Muscle layer of colon (tissue), 2 donors: ENCODE measurements around the gene VTCN1.

Experiments
- H3K27ac ChIP-seq: one replicate; pipeline ENCODE4 v1.7.0; 2013; ENCODE audit warnings: low read depth, mild to moderate bottlenecking, low read length, moderate library complexity
- H3K27me3 ChIP-seq, 2 donors: one replicate each; pipeline ENCODE4 v1.7.0; 2013; ENCODE audit warnings: low read length in 2 of 2, mild to moderate bottlenecking in 2 of 2; ENCODE audit not compliant: insufficient read depth in 2 of 2, control insufficient read depth in 1 of 2
- H3K36me3 ChIP-seq: one replicate; pipeline ENCODE4 v1.7.0; 2013; ENCODE audit warnings: mild to moderate bottlenecking, low read length; ENCODE audit not compliant: insufficient read depth
- H3K4me1 ChIP-seq: one replicate; pipeline ENCODE4 v1.7.0; 2013; ENCODE audit warnings: mild to moderate bottlenecking, low read length; ENCODE audit not compliant: insufficient read depth
- H3K4me3 ChIP-seq, 2 donors: one replicate each; pipeline ENCODE4 v1.7.0; 2013; ENCODE audit warnings: low read length in 2 of 2, low read depth in 1 of 2, mild to moderate bottlenecking in 1 of 2, moderate library complexity in 1 of 2
- H3K9ac ChIP-seq: one replicate; pipeline ENCODE4 v1.7.0; 2013; ENCODE audit warnings: low read length
- H3K9me3 ChIP-seq: one replicate; pipeline ENCODE4 v1.7.0; 2013; ENCODE audit warnings: mild to moderate bottlenecking, low read length
- donor health status: abdominal sarcoma.
- donor health status: Adenocarcinoma of cecum.

The VTCN1 gene

GRCh38 chr1:117235863-117236465 is 25.2 kb upstream of the VTCN1 start:
- Histone ChIP-seq H3K9me3 (no peaks in the 10 kb centered on the region), H3K4me1 (peaks cover 17% of the 10 kb centered on the region), H3K36me3 (no peaks in the 10 kb centered on the region), H3K4me3 (no peak overlapping the region), H3K27ac (no peak overlapping the region), H3K9ac (no peak overlapping the region), H3K27me3 (no peaks in the 10 kb centered on the region)

- no peaks in the 10 kb centered on the region for H3K9me3 ChIP-seq
- H3K4me1 ChIP-seq = peaks cover 13% of the 10 kb centered on the region
- no peaks in the 10 kb centered on the region for H3K36me3 ChIP-seq
- H3K27ac ChIP-seq = no peak overlapping the region
- H3K27me3 ChIP-seq = no peaks in the 10 kb centered on the region
- no peak overlapping the region for H3K9ac ChIP-seq
- no peak overlapping the region for H3K4me3 ChIP-seq
These were observed 21.8 kb upstream of the VTCN1 start for GRCh38 chr1:117232531-117232930.

- no peaks in the 10 kb centered on the region for H3K9me3 ChIP-seq
- no peaks in the 10 kb centered on the region for H3K27me3 ChIP-seq
- H3K36me3 ChIP-seq = no peaks in the 10 kb centered on the region
- peaks cover 13% of the 10 kb centered on the region for H3K4me1 ChIP-seq
- no peak overlapping the region for H3K4me3 ChIP-seq
- H3K27ac ChIP-seq = no peak overlapping the region
- no peak overlapping the region for H3K9ac ChIP-seq
These were observed 21.1 kb upstream of the VTCN1 start for GRCh38 chr1:117231748-117232373.

DNA sequence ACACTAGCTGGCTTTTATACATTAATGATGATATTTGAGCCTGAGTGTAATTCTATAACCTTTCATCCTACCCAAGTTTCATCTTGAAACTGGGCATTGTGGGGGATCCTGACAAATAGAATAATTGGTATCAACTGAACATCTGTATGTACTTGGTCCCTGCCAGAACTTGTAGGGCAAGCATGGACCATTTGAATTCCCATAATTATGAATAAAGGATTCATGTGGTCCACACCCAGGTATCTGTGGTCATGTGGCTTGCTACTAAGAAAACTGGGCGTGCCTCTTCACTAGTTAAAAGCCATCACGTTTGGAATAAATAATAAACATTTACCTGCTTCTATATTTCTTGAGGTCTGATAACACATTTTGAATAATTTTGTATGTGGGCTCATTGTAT is 20.6 kb upstream of the VTCN1 start:
- H3K27me3 ChIP-seq = no peaks in the 10 kb centered on the region
- peaks cover 13% of the 10 kb centered on the region for H3K4me1 ChIP-seq
- no peaks in the 10 kb centered on the region for H3K36me3 ChIP-seq
- no peak overlapping the region for H3K27ac ChIP-seq
- no peak overlapping the region for H3K9ac ChIP-seq
- H3K9me3 ChIP-seq = no peaks in the 10 kb centered on the region
- no peak overlapping the region for H3K4me3 ChIP-seq

DNA sequence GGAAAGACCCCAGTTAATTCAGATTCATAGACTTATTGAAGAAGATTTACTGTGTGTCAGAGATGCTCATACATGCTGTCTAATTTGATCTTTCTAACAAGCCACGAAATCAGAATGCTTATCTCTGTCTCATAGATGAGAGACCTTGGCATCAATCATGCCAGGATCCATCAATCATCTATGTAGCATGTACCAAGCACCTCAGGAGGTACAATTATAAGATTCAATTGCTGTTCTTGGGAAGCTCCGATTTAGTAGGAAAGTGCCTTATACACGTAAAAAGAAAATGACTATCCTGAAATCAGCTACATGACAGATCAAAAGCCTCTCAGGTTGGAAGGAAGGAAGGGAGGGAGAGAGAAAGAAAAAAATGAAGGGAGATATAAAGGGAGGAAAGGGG is 18.5 kb upstream of the VTCN1 start:
- peaks cover 13% of the 10 kb centered on the region for H3K4me1 ChIP-seq
- no peak overlapping the region for H3K27ac ChIP-seq
- H3K4me3 ChIP-seq = no peak overlapping the region
- no peaks in the 10 kb centered on the region for H3K36me3 ChIP-seq
- no peak overlapping the region for H3K9ac ChIP-seq
- no peaks in the 10 kb centered on the region for H3K9me3 ChIP-seq
- H3K27me3 ChIP-seq = no peaks in the 10 kb centered on the region

DNA sequence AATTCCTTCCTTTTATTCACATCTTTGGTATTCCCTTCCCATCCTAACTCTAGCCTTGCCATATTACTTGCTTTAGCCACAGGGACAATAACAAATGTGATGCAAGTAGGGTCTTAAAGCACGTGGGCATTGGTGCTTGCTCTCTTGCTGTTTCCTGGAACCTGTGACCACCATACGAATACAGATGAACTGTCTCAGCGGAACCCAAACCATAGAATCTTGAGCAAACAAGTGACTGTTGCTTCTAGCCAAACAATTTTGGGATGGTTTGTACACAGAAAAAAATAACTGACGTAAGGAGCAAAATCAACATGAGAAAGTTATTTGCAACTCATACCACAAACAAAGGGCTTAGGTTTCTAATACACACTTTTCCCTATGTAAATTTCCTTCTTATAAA is 15.2 kb upstream of the VTCN1 start:
- Histone ChIP-seq H3K9me3 (no peaks in the 10 kb centered on the region), H3K27me3 (no peaks in the 10 kb centered on the region), H3K27ac (no peak overlapping the region), H3K9ac (no peak overlapping the region), H3K36me3 (no peaks in the 10 kb centered on the region), H3K4me1 (no peaks in the 10 kb centered on the region), H3K4me3 (no peak overlapping the region)

- Histone ChIP-seq H3K27ac (no peak overlapping the region), H3K4me3 (no peak overlapping the region), H3K9me3 (no peaks in the 10 kb centered on the region), H3K27me3 (no peaks in the 10 kb centered on the region), H3K9ac (no peak overlapping the region), H3K4me1 (no peaks in the 10 kb centered on the region), H3K36me3 (no peaks in the 10 kb centered on the region)
These were observed 6.0 kb upstream of the VTCN1 start for GRCh38 chr1:117216718-117217117.

DNA sequence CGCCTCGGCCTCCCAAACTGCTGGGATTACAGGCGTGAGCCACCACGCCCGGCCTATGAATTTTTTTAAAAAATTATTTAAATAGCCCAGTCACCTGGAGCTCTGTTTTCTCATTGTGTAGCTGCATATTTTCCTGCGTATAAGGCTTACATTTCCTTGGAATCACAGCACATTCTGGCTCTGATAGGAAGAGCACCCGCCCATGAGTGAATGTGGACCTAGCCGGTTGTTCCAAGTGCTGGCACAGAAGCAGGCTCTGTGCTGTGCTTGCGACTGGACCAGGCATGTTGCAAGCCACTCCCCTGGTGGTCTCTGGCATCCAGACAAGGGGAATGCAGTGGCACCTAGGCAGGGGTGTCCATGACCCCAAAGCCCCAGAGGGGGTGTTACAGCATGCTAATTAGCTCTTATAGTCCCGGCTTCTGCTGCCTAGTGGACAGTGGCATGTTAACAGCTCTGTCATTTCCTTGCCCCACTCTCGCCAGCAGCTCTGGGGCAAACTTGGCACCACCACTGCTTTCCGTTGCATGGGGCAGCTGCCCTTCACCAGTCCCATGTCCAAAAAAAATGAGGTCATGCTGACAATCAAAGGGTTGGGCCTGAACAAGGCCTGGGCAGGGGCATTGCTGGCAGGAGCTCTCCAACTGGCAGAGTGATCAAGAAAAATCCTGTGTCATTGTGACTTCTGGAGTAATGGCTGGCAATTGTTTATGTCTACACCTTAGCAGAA is 5.2 kb upstream of the VTCN1 start:
- Histone ChIP-seq H3K9ac (no peak overlapping the region), H3K4me3 (no peak overlapping the region), H3K9me3 (no peaks in the 10 kb centered on the region), H3K36me3 (no peaks in the 10 kb centered on the region), H3K27me3 (no peaks in the 10 kb centered on the region), H3K4me1 (no peaks in the 10 kb centered on the region), H3K27ac (no peak overlapping the region)

DNA sequence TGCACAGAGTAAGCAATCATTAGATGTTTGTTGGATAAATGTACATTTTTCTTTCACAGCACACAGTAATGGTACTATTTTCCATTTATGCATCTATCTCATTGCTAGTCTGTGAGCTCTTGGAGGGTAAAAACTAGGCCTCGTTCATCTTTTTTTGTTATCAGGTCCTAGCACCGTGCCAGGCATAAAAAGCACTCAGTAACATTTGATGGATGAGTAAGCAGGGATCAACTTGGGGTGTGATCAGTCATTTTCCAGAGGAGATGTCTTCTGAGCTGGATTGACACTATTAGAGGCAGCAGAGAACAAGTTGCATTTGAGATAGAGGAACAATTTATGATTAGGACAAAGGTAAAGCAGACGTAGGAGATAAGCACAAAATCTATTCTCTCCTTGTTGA is 4.3 kb upstream of the VTCN1 start:
- Histone ChIP-seq H3K27me3 (no peaks in the 10 kb centered on the region), H3K36me3 (no peaks in the 10 kb centered on the region), H3K27ac (no peak overlapping the region), H3K9ac (no peak overlapping the region), H3K9me3 (no peaks in the 10 kb centered on the region), H3K4me3 (no peak overlapping the region), H3K4me1 (no peaks in the 10 kb centered on the region)

DNA sequence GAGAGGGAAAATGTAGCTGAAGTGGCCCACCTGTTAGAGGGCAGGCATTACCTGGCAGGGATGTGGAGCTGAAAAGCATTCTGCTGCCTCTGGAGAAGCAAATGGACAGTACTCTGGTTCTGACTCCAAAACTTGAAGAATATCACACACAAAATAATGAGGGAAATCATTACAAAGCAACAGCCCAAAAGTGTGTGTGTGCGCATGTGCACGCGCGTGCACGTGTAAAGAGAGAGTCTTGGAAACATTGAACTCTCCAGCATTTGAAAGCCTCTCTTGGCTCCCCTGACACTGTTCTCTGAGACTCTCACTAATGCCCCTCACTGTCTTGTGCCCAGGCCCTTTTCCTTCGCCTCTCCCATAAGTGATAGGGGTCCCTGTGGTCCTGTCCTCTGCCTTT is 2.3 kb upstream of the VTCN1 start:
- Histone ChIP-seq H3K36me3 (no peaks in the 10 kb centered on the region), H3K27ac (no peak overlapping the region), H3K4me1 (no peaks in the 10 kb centered on the region)

DNA sequence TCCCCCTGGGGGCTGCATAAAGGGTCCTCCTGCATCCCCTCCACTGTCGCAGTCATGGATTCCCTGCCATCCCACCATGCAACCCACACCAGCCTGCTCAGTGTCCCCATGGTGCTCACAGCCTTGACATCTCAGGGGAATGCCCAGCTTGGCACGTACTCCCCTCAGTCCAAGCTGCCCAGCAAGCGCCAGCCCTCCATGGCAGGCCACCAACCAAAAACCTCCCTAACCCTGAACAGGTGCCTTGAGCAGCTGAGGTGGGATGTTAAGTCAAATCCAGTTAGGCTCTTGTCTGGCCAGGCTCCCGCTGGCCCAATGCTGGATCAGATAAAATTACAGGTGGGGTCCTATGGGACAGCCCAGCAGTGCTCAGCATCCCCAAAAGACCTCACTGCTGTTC is 341 bp downstream of the VTCN1 start:
- no peak overlapping the region for H3K9ac ChIP-seq

More for the DNA sequence above, 2.3 kb upstream of the VTCN1 start:
- Histone ChIP-seq H3K27me3 (no peaks in the 10 kb centered on the region), H3K9me3 (no peaks in the 10 kb centered on the region), H3K9ac (no peak overlapping the region), H3K4me3 (no peak overlapping the region)

DNA sequence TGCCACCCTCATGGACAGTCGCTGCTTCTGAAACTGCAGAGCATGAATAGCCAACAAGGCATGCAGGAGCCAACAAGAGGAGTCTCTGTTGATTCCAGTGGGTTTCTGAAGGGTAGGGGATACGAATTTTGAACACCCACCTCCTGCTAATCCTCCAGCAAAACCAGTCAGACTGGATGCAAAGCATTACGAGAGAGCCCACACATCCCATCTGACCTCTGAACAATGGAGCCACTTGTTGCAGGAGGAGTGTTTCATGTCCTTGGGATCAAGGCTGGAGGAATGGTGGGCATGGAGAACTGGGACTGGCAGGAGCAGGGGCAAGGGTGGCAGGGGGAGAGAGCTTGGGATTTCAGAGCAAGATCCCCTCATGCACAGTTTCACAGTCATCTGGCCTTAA is 1.6 kb downstream of the VTCN1 start:
- Histone ChIP-seq H3K27me3 (no peaks in the 10 kb centered on the region), H3K36me3 (no peaks in the 10 kb centered on the region), H3K4me1 (no peaks in the 10 kb centered on the region), H3K4me3 (no peak overlapping the region), H3K9ac (no peak overlapping the region), H3K9me3 (no peaks in the 10 kb centered on the region), H3K27ac (no peak overlapping the region)

More for the DNA sequence above, 341 bp downstream of the VTCN1 start:
- H3K27ac ChIP-seq = no peak overlapping the region
- no peaks in the 10 kb centered on the region for H3K27me3 ChIP-seq
- no peaks in the 10 kb centered on the region for H3K36me3 ChIP-seq
- H3K4me1 ChIP-seq = no peaks in the 10 kb centered on the region
- no peaks in the 10 kb centered on the region for H3K9me3 ChIP-seq
- H3K4me3 ChIP-seq = no peak overlapping the region
